Activated CD8-positive, alpha-beta T cell treated with anti-CD3 and anti-CD28 coated beads for 36 hours (primary cell): ENCODE data around the gene TBC1D16. TPM values are rescaled to one million over a fixed set of nuclear protein-coding genes. Genes with fewer than 3 reads are reported as not detected.

ENCODE experiments used
- ATAC-seq: fragments of 200-7000 bp; cut with Tn5 transposase; one replicate; pipeline ENCODE4 v1.10.0; 2021; ENCODE audit warnings: mild to moderate bottlenecking, moderate library complexity
- CTCF ChIA-PET: fragments of 350-600 bp; sonication (Branson Sonifier 250); formaldehyde crosslinking; loops from one replicate; lab custom pipeline; 2021; ENCODE audit warnings: antibody characterized with exemption; lab: Charles Lee
- POLR2A ChIA-PET: fragments of 350-600 bp; sonication (Branson Sonifier 250); formaldehyde crosslinking; loops from one replicate; lab custom pipeline; 2021; ENCODE audit warnings: antibody characterized with exemption; lab: Charles Lee
- DNase-seq: peaks from one replicate; pipeline ENCODE4 v3.0.0-alpha.2; 2020
- H3K27ac Mint-ChIP-seq: one replicate; pipeline ENCODE4 v1.8.0; 2021; ENCODE audit warnings: mild to moderate bottlenecking, mixed read lengths
- H3K27me3 Mint-ChIP-seq: one replicate; pipeline ENCODE4 v1.8.0; 2021; ENCODE audit warnings: mixed read lengths
- H3K36me3 Mint-ChIP-seq: one replicate; pipeline ENCODE4 v1.8.0; 2021; ENCODE audit warnings: low read depth, mixed read lengths
- H3K4me1 Mint-ChIP-seq: one replicate; pipeline ENCODE4 v1.8.0; 2021; ENCODE audit warnings: low read depth, mixed read lengths
- H3K4me3 Mint-ChIP-seq: one replicate; pipeline ENCODE4 v1.8.0; 2021; ENCODE audit warnings: mild to moderate bottlenecking, moderate library complexity, mixed read lengths
- H3K9me3 Mint-ChIP-seq: one replicate; pipeline ENCODE4 v1.8.0; 2021; ENCODE audit warnings: mixed read lengths
- CTCF ChIP-seq: fragments of 200-600 bp; IDR thresholded peaks from one replicate; pipeline ENCODE4 v1.8.0; 2022; ENCODE audit warnings: antibody characterized with exemption, mild to moderate bottlenecking
- intact Hi-C: fragments of 100-400 bp; cut with micrococcal nuclease; formaldehyde crosslinking; loops from one replicate; pipeline ENCODE4 v1.10.0; 2022
- total RNA-seq, 2 experiments: library from RNA; stranded (reverse); gene quantifications; one replicate each; pipeline ENCODE4 v1.2.3, GENCODE V29; 2021

The TBC1D16 gene
- total RNA-seq, 2 experiments from 2014 or later, result 9.6 to 12.0 TPM

GRCh38 chr17:80006811-80007752 is 28.6 kb downstream of the TBC1D16 start:
- no peaks in the 10 kb centered on the region for H3K9me3 Mint-ChIP-seq
- intact Hi-C loops, result no loop called here
- peaks cover 7% of the 10 kb centered on the region for H3K4me1 Mint-ChIP-seq
- H3K27me3 Mint-ChIP-seq, result no peaks in the 10 kb centered on the region
- POLR2A ChIA-PET, result interaction anchor here (1.1 kb wide), 1 partner anchor 10 kb away, joined by 4 read pairs; no protein-coding TSS in a partner anchor
- ATAC-seq, result no peak
- H3K27ac Mint-ChIP-seq, result no peak overlapping the region
- no peak overlapping the region for H3K4me3 Mint-ChIP-seq
- CTCF ChIA-PET, result interaction anchor here (0.8 to 6.7 kb wide), 15 partner anchors 10 to 230 kb away, joined by 3 to 67 read pairs (median 4); partner anchors contain the start of gene GAA
- DNase-seq, result no peak
- TF ChIP-seq CTCF, result no peak
- H3K36me3 Mint-ChIP-seq, result no peaks in the 10 kb centered on the region

- no peak for ATAC-seq
- no peak for DNase-seq
- ChIA-PET POLR2A (interaction anchor here (1.1 to 1.5 kb wide), 2 partner anchors 10 to 28 kb away, joined by 4 to 7 read pairs; no protein-coding TSS in a partner anchor), CTCF (interaction anchor here (0.8 to 6.7 kb wide), 10 partner anchors 9 to 95 kb away, joined by 3 to 67 read pairs (median 4); partner anchors contain the start of gene GAA)
- H3K4me3 Mint-ChIP-seq, result no peak overlapping the region
- H3K27ac Mint-ChIP-seq, result no peak overlapping the region
- no peak for TF ChIP-seq CTCF
- intact Hi-C loops, result no loop called here
- no peaks in the 10 kb centered on the region for H3K9me3 Mint-ChIP-seq
- H3K27me3 Mint-ChIP-seq, result no peaks in the 10 kb centered on the region
- H3K36me3 Mint-ChIP-seq, result no peaks in the 10 kb centered on the region
- peaks cover 7% of the 10 kb centered on the region for H3K4me1 Mint-ChIP-seq
These were observed 29.3 kb downstream of the TBC1D16 start for GRCh38 chr17:80006339-80006720.

- no peak overlapping the region for H3K4me3 Mint-ChIP-seq
- intact Hi-C loops, result no loop called here
- ATAC-seq (peak; percentile 82), DNase-seq (peak; percentile 66)
- no peak overlapping the region for H3K27ac Mint-ChIP-seq
- H3K9me3 Mint-ChIP-seq, result no peaks in the 10 kb centered on the region
- POLR2A ChIA-PET, result interaction anchor here (1.1 to 1.5 kb wide), 3 partner anchors 9 to 29 kb away, joined by 3 to 7 read pairs (median 4); no protein-coding TSS in a partner anchor
- H3K36me3 Mint-ChIP-seq, result no peaks in the 10 kb centered on the region
- CTCF ChIA-PET, result interaction anchor here (0.8 to 6.7 kb wide), 16 partner anchors 8 to 140 kb away, joined by 3 to 67 read pairs (median 4); partner anchors contain the start of gene GAA
- H3K4me1 Mint-ChIP-seq, result peaks cover 7% of the 10 kb centered on the region
- peak; percentile 100 for TF ChIP-seq CTCF
- H3K27me3 Mint-ChIP-seq, result no peaks in the 10 kb centered on the region
These were observed 30.0 kb downstream of the TBC1D16 start for GRCh38 chr17:80005360-80006338.

GRCh38 chr17:80003969-80004368 is 31.7 kb downstream of the TBC1D16 start:
- POLR2A ChIA-PET, result interaction anchor here (0.8 kb wide), 1 partner anchor 10 kb away, joined by 4 read pairs; no protein-coding TSS in a partner anchor
- ATAC-seq (no peak), DNase-seq (no peak)
- H3K9me3 Mint-ChIP-seq, result no peaks in the 10 kb centered on the region
- H3K27me3 Mint-ChIP-seq, result no peaks in the 10 kb centered on the region
- no peak for TF ChIP-seq CTCF
- no peaks in the 10 kb centered on the region for H3K36me3 Mint-ChIP-seq
- no peak overlapping the region for H3K4me3 Mint-ChIP-seq
- CTCF ChIA-PET, result interaction anchor here (6.7 kb wide), 1 partner anchor 12 kb away, joined by 67 read pairs; no protein-coding TSS in a partner anchor
- H3K27ac Mint-ChIP-seq, result no peak overlapping the region
- intact Hi-C loops, result no loop called here
- peaks cover 11% of the 10 kb centered on the region for H3K4me1 Mint-ChIP-seq
